Activated CD4-positive, alpha-beta memory T cell treated with anti-CD3 and anti-CD28 coated beads for 36 hours (primary cell): ENCODE results near the gene EIF6. TPM values are rescaled to one million over a fixed set of nuclear protein-coding genes. Genes with fewer than 3 reads are reported as not detected.
"Not testable (repeated sequence)": the region's sequence is repeated elsewhere in the genome, so short reads cannot be mapped to it uniquely, and the experiment has no call there.

ENCODE experiments used
- CTCF ChIA-PET: fragments of 350-600 bp; sonication (Branson Sonifier 250); formaldehyde crosslinking; loops from one replicate; lab custom pipeline; 2021; ENCODE audit warnings: antibody characterized with exemption, inconsistent platforms; lab: Charles Lee
- POLR2A ChIA-PET: fragments of 350-600 bp; sonication (Branson Sonifier 250); formaldehyde crosslinking; loops from one replicate; lab custom pipeline; 2021; ENCODE audit warnings: antibody characterized with exemption; lab: Charles Lee
- DNase-seq: peaks from one replicate; pipeline ENCODE4 v3.0.0-alpha.2; 2020
- H3K27ac Mint-ChIP-seq: one replicate; pipeline ENCODE4 v1.8.0; 2021; ENCODE audit warnings: mixed read lengths
- H3K27me3 Mint-ChIP-seq: one replicate; pipeline ENCODE4 v1.8.0; 2021; ENCODE audit warnings: mixed read lengths
- H3K36me3 Mint-ChIP-seq: one replicate; pipeline ENCODE4 v1.8.0; 2021; ENCODE audit warnings: mixed read lengths
- H3K4me1 Mint-ChIP-seq: one replicate; pipeline ENCODE4 v1.8.0; 2021; ENCODE audit warnings: low read depth, mixed read lengths
- H3K4me3 Mint-ChIP-seq: one replicate; pipeline ENCODE4 v1.8.0; 2021; ENCODE audit warnings: mild to moderate bottlenecking, mixed read lengths
- H3K9me3 Mint-ChIP-seq: one replicate; pipeline ENCODE4 v1.8.0; 2021; ENCODE audit warnings: mixed read lengths
- intact Hi-C: fragments of 100-400 bp; cut with micrococcal nuclease; formaldehyde crosslinking; loops from one replicate; pipeline ENCODE4 v1.15.1; 2023
- total RNA-seq, 2 experiments: library from RNA; stranded (reverse); gene quantifications; one replicate each; pipeline ENCODE4 v1.2.3, GENCODE V29; 2021

The EIF6 gene
- total RNA-seq, 2 experiments from 2014 or later: 115 to 120 TPM

GRCh38 chr20:35262731-35263531 is 21.6 kb downstream of the EIF6 start:
- H3K9me3 Mint-ChIP-seq, POLR2A ChIA-PET, H3K27me3 Mint-ChIP-seq, H3K4me3 Mint-ChIP-seq, DNase-seq, H3K27ac Mint-ChIP-seq, H3K4me1 Mint-ChIP-seq, CTCF ChIA-PET, H3K36me3 Mint-ChIP-seq: not testable (repeated sequence)
- intact Hi-C loops: loop anchor here (10.0 kb wide), 1 partner anchor 428 kb away; no protein-coding TSS in a partner anchor

- not testable (repeated sequence) for DNase-seq
These were observed 22.3 kb downstream of the EIF6 start for GRCh38 chr20:35262321-35262720.

GRCh38 chr20:35260426-35260825 is 24.1 kb downstream of the EIF6 start:
- Mint-ChIP-seq H3K36me3 (no peaks in the 10 kb centered on the region), H3K9me3 (no peaks in the 10 kb centered on the region), H3K27me3 (no peaks in the 10 kb centered on the region), H3K4me3 (no peak overlapping the region), H3K27ac (no peak overlapping the region), H3K4me1 (no peaks in the 10 kb centered on the region)
- ChIA-PET CTCF (interaction anchor here (1.0 to 1.6 kb wide), 2 partner anchors 9 to 116 kb away, joined by 4 to 7 read pairs; no protein-coding TSS in a partner anchor), POLR2A (no interaction called here)
- intact Hi-C loops: loop anchor here (10.0 kb wide), 1 partner anchor 426 kb away; no protein-coding TSS in a partner anchor
- DNase-seq: no peak

More at GRCh38 chr20:35262321-35262720, 22.3 kb downstream of the EIF6 start:
- CTCF ChIA-PET, H3K27ac Mint-ChIP-seq, H3K4me1 Mint-ChIP-seq, H3K4me3 Mint-ChIP-seq, H3K9me3 Mint-ChIP-seq, POLR2A ChIA-PET, H3K36me3 Mint-ChIP-seq, H3K27me3 Mint-ChIP-seq: not testable (repeated sequence)
- intact Hi-C loops: loop anchor here (10.0 kb wide), 1 partner anchor 428 kb away; no protein-coding TSS in a partner anchor

- no peak overlapping the region for H3K27ac Mint-ChIP-seq
- no peaks in the 10 kb centered on the region for H3K36me3 Mint-ChIP-seq
- no peak overlapping the region for H3K4me3 Mint-ChIP-seq
- ChIA-PET POLR2A (no interaction called here), CTCF (interaction anchor here (1.8 kb wide), 1 partner anchor 12 kb away, joined by 4 read pairs; no protein-coding TSS in a partner anchor)
- no peaks in the 10 kb centered on the region for H3K9me3 Mint-ChIP-seq
- no peak for DNase-seq
- intact Hi-C loops: no loop called here
- H3K4me1 Mint-ChIP-seq: peaks cover 6% of the 10 kb centered on the region
- H3K27me3 Mint-ChIP-seq: no peaks in the 10 kb centered on the region
These were observed 27.2 kb downstream of the EIF6 start for GRCh38 chr20:35257175-35257909.

- no peaks in the 10 kb centered on the region for H3K9me3 Mint-ChIP-seq
- no peak for DNase-seq
- peaks cover 13% of the 10 kb centered on the region for H3K4me1 Mint-ChIP-seq
- ChIA-PET POLR2A (interaction anchor here (1.2 kb wide), 1 partner anchor 23 kb away, joined by 3 read pairs; the partner anchor contains the start of gene MMP24OS), CTCF (no interaction called here)
- no peak overlapping the region for H3K27ac Mint-ChIP-seq
- H3K27me3 Mint-ChIP-seq: no peaks in the 10 kb centered on the region
- intact Hi-C loops: no loop called here
- no peak overlapping the region for H3K4me3 Mint-ChIP-seq
- no peaks in the 10 kb centered on the region for H3K36me3 Mint-ChIP-seq
These were observed 30.0 kb downstream of the EIF6 start for GRCh38 chr20:35254448-35254999.

- intact Hi-C loops: no loop called here
- POLR2A ChIA-PET: no interaction called here
- no peak for DNase-seq
- Mint-ChIP-seq H3K27ac (no peak overlapping the region), H3K27me3 (no peaks in the 10 kb centered on the region), H3K36me3 (no peaks in the 10 kb centered on the region), H3K9me3 (no peaks in the 10 kb centered on the region), H3K4me3 (no peak overlapping the region), H3K4me1 (peaks cover 13% of the 10 kb centered on the region)
- CTCF ChIA-PET: interaction anchor here (1.1 kb wide), 1 partner anchor 16 kb away, joined by 3 read pairs; no protein-coding TSS in a partner anchor
These were observed 31.6 kb downstream of the EIF6 start for GRCh38 chr20:35253010-35253409.

- H3K27ac Mint-ChIP-seq: peak overlapping the region; percentile 76
- CTCF ChIA-PET: interaction anchor here (0.7 kb wide), 1 partner anchor 654 kb away, joined by 3 read pairs; no protein-coding TSS in a partner anchor
- peaks cover 13% of the 10 kb centered on the region for H3K4me1 Mint-ChIP-seq
- H3K36me3 Mint-ChIP-seq, H3K4me3 Mint-ChIP-seq, H3K27me3 Mint-ChIP-seq, H3K9me3 Mint-ChIP-seq, POLR2A ChIA-PET, intact Hi-C loops, DNase-seq: not testable (repeated sequence)
These were observed 32.0 kb downstream of the EIF6 start for GRCh38 chr20:35252598-35252997.

- peak; percentile 40 for DNase-seq
- Mint-ChIP-seq H3K4me3 (no peak overlapping the region), H3K4me1 (peaks cover 13% of the 10 kb centered on the region), H3K36me3 (no peaks in the 10 kb centered on the region), H3K27me3 (no peaks in the 10 kb centered on the region), H3K27ac (peak overlapping the region; percentile 76), H3K9me3 (no peaks in the 10 kb centered on the region)
- intact Hi-C loops: no loop called here
- CTCF ChIA-PET: interaction anchor here (0.7 kb wide), 1 partner anchor 653 kb away, joined by 3 read pairs; no protein-coding TSS in a partner anchor
- POLR2A ChIA-PET: no interaction called here
These were observed 32.5 kb downstream of the EIF6 start for GRCh38 chr20:35252037-35252461.

- Mint-ChIP-seq H3K36me3 (peaks cover under 1% of the 10 kb centered on the region), H3K27ac (peak overlapping the region; percentile 76), H3K27me3 (no peaks in the 10 kb centered on the region), H3K9me3 (no peaks in the 10 kb centered on the region), H3K4me3 (no peak overlapping the region), H3K4me1 (peaks cover 13% of the 10 kb centered on the region)
- DNase-seq: no peak
- intact Hi-C loops: no loop called here
- CTCF ChIA-PET: no interaction called here
- POLR2A ChIA-PET: no interaction called here
These were observed 33.0 kb downstream of the EIF6 start for GRCh38 chr20:35251613-35251940.

GRCh38 chr20:35248641-35249475 is 35.7 kb downstream of the EIF6 start:
- Mint-ChIP-seq H3K36me3 (peaks cover 2% of the 10 kb centered on the region), H3K4me3 (no peak overlapping the region), H3K4me1 (peaks cover 13% of the 10 kb centered on the region), H3K9me3 (no peaks in the 10 kb centered on the region), H3K27ac (no peak overlapping the region), H3K27me3 (no peaks in the 10 kb centered on the region)
- ChIA-PET POLR2A (no interaction called here), CTCF (interaction anchor here (0.9 kb wide), 1 partner anchor 55 kb away, joined by 3 read pairs; no protein-coding TSS in a partner anchor)
- intact Hi-C loops: loop anchor here (5.0 kb wide), 1 partner anchor 627 kb away; no protein-coding TSS in a partner anchor
- DNase-seq: no peak

GRCh38 chr20:35246723-35247122 is 37.8 kb downstream of the EIF6 start:
- H3K4me3 Mint-ChIP-seq: no peak overlapping the region
- POLR2A ChIA-PET: no interaction called here
- H3K9me3 Mint-ChIP-seq: no peaks in the 10 kb centered on the region
- no peak for DNase-seq
- CTCF ChIA-PET: no interaction called here
- H3K27ac Mint-ChIP-seq: no peak overlapping the region
- peaks cover 1% of the 10 kb centered on the region for H3K4me1 Mint-ChIP-seq
- H3K36me3 Mint-ChIP-seq: peaks cover 2% of the 10 kb centered on the region
- no peaks in the 10 kb centered on the region for H3K27me3 Mint-ChIP-seq
- intact Hi-C loops: loop anchor here (5.0 kb wide), 1 partner anchor 624 kb away; no protein-coding TSS in a partner anchor
